ENCODE results near the gene PTPRG.

DNA sequence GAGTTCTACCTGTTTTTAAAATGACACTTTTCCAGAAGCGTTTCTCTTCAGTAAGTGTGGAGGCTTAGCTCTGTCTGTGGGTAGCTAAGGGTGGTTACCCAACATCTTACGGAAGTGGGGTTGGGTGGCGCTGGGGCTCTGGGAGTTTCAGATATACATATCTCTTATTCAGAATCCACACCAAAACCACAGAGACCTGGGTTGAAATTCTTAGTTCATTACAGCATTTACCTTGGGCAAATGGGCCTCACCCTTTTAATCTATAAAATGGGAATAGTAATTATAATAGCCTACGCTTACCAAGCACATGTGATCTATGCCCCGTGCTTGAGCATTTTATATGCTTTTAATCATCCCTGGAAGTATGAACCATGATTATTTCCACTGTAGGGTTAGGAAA, 9.4 kb downstream of the PTPRG start:
- TF ChIP-seq, protein P1, sequence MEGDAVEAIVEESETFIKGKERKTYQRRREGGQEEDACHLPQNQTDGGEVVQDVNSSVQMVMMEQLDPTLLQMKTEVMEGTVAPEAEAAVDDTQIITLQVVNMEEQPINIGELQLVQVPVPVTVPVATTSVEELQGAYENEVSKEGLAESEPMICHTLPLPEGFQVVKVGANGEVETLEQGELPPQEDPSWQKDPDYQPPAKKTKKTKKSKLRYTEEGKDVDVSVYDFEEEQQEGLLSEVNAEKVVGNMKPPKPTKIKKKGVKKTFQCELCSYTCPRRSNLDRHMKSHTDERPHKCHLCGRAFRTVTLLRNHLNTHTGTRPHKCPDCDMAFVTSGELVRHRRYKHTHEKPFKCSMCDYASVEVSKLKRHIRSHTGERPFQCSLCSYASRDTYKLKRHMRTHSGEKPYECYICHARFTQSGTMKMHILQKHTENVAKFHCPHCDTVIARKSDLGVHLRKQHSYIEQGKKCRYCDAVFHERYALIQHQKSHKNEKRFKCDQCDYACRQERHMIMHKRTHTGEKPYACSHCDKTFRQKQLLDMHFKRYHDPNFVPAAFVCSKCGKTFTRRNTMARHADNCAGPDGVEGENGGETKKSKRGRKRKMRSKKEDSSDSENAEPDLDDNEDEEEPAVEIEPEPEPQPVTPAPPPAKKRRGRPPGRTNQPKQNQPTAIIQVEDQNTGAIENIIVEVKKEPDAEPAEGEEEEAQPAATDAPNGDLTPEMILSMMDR (IDR thresholded peaks at IDR 0.05; ENCODE audit: extremely low read depth in 1 of 2, insufficient read depth in 1 of 2, low read depth in 1 of 2, low read length in 2 of 2) = no peak
- TF ChIP-seq POLR2A (IDR thresholded peaks at IDR 0.05; ENCODE audit: low read depth, low read length) (no peak), POLR2AphosphoS5 (IDR thresholded peaks at IDR 0.05; ENCODE audit: insufficient read depth, low read depth, low read length) (no peak), EZH2 (IDR thresholded peaks at IDR 0.05; ENCODE audit: borderline replicate concordance, low read depth, low read length, severe bottlenecking) (no peak), GATA2 (IDR thresholded peaks at IDR 0.05; ENCODE audit: insufficient read depth, insufficient read length, low read depth, low read length) (no peak), JUN (IDR thresholded peaks at IDR 0.05; ENCODE audit: borderline replicate concordance, insufficient read depth, insufficient read length, low read depth) (no peak)
- TF ChIP-seq, protein P2, sequence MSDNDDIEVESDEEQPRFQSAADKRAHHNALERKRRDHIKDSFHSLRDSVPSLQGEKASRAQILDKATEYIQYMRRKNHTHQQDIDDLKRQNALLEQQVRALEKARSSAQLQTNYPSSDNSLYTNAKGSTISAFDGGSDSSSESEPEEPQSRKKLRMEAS (IDR thresholded peaks at IDR 0.05; ENCODE audit: insufficient read depth, insufficient read length) = no peak
